GM21526 (cell line): Measurements from ENCODE around the gene CCDC88B.
"Not testable (repeated sequence)": the region's sequence is repeated elsewhere in the genome, so short reads cannot be mapped to it uniquely, and the experiment has no call there.

Experiments
- ATAC-seq: cut with Tn5 transposase; IDR thresholded peaks from one replicate; pipeline ENCODE4 v1.9.1; 2021; ENCODE audit warnings: moderate library complexity; ENCODE audit not compliant: unreplicated experiment, low FRiP score

Gene CCDC88B

DNA sequence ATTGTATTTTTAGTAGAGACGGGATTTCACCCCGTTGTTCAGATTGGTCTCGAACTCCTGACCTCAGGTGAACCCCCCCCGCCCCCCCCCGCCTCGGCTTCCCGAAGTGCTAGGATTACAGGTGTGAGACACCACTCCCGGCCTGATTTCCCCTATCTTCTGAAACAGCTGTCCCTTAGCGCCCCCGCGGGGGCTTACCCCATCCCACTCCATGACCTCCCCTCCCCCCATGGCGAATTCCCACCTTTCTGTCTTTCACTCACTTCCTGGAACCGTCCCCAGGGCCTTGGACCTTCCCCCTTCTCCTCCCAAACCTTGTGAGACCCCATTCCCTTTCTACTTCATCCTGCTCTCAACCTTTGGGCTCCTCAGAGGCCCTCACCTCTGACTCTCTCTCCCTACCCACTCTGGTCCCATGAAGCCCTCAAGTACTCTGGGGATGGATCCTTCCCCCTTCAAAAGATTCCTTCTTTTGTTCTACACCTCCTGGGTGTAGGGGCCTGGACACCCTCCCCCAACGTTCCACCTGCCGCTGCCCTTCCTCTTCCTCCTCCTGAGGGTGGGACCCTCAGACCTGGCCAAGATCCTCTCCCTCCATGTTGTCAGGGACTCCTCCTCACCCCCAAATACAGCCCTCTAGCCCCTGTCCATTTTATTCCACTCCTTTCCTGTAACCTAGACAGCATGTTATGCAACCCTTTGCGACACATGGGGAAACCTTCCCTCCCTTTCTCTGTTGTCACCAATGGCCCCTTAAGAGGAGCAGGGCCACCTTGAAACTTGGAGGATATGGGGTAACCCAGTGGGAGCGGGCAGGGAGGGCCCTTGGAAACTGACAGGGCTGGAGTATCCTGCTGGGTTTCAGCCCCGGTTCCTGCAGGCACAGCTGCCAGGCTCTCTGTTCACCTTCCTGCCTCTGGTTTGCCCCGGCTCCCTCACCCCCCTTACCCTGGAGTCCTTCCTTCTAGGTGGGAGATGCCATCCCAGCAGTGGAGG lies 20.9 kb upstream of the CCDC88B start:
- ATAC-seq, result no peak

GRCh38 chr11:64320556-64320955 lies 19.4 kb upstream of the CCDC88B start:
- no peak for ATAC-seq

GRCh38 chr11:64321026-64321425 lies 19.0 kb upstream of the CCDC88B start:
- no peak for ATAC-seq

DNA sequence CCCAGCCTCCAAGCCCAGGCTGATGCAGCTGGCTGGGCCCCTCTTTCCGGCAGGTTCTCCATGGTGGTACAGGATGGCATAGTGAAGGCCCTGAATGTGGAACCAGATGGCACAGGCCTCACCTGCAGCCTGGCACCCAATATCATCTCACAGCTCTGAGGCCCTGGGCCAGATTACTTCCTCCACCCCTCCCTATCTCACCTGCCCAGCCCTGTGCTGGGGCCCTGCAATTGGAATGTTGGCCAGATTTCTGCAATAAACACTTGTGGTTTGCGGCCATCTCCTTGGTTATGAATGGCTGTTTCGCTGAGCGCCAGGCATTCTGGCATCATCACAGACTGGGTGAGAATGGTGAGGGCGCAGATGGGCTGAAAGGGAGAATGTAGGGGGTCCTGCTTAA lies 18.5 kb upstream of the CCDC88B start:
- no peak for ATAC-seq

- no peak for ATAC-seq
Observed at GRCh38 chr11:64322925-64323260, 17.1 kb upstream of the CCDC88B start.

GRCh38 chr11:64323373-64323772 lies 16.6 kb upstream of the CCDC88B start:
- ATAC-seq, result no peak

- not testable (repeated sequence) for ATAC-seq
Observed at GRCh38 chr11:64323984-64324383, 16.0 kb upstream of the CCDC88B start.

DNA sequence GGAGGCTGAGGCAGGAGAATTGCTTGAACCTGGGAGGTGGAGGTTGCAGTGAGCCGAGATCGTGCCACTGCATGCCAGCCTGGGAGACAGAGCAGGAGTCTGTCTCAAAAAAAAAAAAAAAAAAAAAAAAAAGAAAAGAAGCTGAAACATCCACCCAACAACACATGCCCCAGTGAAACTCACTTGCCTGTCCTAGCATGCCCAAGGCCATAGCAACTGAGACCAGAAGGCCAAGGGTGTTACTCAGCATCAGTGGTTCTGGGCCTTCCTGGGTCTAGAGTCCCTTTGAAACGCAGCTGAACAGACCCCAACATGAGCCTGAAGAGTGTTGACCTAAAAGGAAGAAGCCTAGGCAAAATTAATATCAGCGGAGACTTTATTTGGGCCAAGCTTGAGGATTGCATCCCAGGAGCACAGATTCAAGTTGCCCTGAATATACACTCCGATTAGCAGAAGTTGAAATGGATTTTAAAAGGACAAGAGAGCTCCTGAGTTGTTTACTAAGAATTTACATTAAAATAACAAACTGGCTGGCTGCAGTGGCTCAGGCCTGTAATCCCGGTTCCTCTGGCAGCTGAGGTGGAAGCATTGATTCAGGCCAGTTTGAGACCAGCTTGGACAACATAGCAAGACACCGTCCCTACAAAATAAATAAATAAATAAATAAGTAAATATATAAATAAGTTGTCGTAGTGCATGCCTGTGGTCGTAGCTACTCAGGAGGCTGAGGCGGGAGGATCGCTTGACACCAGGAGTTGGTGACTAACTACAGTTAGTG lies 15.1 kb upstream of the CCDC88B start:
- ATAC-seq, result no peak

DNA sequence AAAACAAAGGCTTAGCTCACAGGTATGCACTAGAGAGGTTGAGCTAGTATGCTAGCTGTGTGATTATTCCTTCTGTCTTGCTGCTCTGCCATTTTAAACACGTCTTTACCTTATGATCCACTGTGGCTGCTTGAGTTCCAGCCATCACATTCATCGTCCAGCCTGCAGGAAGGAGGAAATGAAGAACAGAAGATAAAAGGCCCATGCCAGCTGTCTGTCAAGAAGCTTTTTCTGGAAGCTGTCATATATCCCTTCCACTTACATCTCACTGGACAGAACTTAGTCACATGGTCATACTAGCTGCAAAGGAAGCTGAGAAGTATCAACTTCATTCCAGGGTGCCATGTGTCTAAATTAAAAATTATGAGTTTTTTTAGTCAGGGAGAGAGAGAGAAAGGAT lies 12.6 kb upstream of the CCDC88B start:
- ATAC-seq, result no peak

GRCh38 chr11:64327993-64328392 lies 12.0 kb upstream of the CCDC88B start:
- no peak for ATAC-seq

DNA sequence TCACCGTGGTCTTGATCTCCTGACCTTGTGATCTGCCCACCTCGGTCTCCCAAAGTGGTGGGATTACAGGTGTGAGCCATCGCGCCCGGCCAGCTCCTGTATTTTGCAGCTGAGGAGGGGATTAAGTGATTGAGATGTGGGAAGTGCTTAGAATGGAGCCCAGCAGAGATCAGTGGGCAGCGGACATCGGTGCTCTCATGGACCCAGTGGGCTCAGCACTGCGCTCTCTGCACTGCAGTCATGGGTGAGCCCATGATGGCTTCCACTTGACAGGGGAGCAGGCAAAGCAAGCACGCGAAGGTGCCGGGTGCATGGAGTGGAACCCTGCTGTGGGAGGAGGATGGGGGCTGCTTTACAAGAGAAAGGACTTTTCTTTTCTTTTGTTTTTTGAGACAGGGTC lies 9.1 kb upstream of the CCDC88B start:
- ATAC-seq, result no peak

- ATAC-seq, result no peak
Observed at GRCh38 chr11:64331569-64332371, 8.2 kb upstream of the CCDC88B start.

DNA sequence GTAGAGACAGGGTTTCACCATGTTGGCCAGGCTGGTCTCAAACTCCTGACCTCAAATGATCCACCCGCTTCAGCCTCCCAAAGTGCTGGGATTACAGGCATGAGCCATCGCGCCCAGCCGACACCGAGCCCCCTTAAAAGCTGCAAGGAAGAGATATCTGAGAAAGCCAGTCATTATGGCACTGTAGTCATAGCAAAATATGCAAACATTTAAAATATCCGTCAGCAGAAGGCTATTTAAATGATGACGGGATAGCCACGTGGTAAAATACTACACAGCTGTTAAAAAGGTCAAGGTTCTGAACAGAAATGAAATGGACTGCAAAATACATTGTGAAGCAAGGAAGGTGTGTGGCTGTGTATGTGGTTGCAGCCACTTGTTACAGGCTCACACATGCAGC lies 6.4 kb upstream of the CCDC88B start:
- no peak for ATAC-seq

- ATAC-seq, result no peak
Observed at GRCh38 chr11:64334764-64335735, 5.0 kb upstream of the CCDC88B start.

DNA sequence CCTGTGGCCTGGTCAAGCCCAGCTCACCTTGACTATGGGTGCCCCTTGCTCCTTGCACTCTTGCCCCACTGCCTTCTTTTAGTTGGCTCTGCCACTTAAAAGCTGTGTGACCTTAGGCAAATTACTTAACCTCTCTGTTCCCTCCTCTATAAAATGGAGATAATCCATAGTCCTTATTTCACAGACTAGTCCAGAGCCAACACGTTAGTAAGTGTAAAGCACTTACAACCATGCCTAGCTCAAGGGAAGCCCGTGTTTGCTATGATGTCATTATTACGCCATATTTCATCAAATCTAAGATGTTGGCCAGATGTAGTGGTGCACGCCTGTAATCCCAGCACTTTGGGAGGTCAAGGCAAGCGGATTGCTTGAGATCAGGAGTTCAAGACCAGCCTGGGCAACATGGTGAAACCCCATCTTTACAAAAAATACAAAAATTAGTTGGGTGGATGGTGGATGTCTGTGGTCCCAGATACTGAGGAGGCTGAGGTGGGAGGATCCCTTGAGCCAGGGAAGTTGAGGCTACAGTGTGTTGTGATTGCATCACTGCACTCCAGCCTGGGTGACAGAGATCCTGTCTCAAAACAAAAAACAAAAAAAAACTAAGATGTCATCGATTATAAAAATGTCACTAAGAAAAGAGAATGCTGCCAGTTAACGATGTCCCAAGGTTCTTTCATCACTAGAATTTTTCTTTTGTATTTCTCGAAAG lies 2.3 kb upstream of the CCDC88B start:
- ATAC-seq, result no peak

DNA sequence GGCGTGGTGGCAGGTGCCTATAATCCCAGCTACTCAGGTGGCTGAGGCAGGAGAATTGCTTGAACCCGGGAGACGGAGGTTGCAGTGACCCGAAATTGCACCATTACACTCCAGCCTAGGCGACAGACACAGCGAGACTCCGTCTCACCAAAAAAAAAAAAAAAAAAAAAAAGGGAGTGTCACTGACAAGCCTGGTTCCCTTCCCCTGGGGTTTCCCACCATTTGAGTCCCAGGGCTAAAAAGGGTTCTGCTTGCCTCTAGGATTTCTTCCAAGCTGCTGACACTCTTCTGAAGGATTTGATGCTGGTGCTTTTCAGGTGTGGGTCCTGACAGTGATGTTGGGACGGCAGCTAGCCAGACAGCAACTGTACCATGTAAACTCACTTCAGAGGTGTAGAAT lies 1.3 kb upstream of the CCDC88B start:
- no peak for ATAC-seq

DNA sequence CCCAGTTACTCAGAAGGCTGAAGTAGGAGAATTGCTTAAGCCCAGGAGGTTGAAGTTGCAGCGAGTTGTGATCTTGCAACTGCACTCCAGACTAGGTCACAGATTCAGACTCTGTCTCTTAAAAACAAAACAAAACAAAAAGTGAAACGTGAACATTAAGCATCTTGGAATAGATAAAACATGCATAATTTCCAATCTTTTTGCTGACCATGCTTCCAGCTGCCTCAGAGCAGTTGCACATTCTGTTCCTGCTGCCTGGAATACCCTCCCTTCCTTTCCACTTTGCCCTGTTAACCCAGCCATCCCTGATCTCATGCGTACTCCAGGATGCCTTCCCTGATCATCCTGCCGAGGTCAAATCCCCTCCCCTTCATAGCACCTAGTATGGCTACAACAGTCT lies 718 bp upstream of the CCDC88B start:
- no peak for ATAC-seq

DNA sequence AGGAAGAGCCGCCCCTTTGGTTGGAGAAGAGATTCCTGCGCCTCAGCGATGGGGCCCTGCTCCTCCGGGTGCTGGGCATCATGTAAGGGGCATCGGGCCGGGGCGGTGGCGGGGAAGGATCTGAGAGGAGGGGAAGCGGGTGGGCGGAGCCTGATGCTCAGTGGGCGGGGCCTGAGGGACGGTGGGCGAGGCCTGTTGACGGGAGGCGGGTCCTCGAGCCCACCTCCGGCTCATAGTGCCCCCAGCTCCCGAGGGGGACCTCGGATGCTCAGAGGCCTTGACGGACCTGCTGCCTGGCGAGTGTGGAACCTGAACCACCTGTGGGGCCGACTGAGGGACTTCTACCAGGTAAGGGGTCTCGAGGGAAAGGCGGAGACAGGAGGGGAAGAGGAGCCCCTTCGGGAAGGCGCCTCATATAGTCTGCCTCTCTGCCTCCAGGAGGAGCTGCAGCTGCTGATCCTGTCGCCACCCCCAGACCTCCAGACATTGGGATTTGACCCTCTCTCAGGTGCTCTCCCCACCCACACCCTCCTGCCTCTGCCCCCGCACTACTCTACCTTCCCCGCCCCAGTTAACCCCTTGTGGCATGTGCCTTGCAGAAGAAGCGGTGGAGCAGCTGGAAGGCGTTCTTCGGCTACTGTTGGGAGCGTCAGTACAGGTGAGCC lies 799 bp downstream of the CCDC88B start:
- ATAC-seq, result peak; percentile 35

- no peak for ATAC-seq
Observed at GRCh38 chr11:64341429-64341828, 1.4 kb downstream of the CCDC88B start.
